Stimulated activated CD4-positive, alpha-beta T cell treated with anti-CD3 and anti-CD28 coated beads, Interleukin-4, amount 100 ng/mL, for 1 hour (primary cell): ENCODE measurements around the gene TCEANC.
A peak's percentile ranks its signal among the peaks of the same experiment; 100 is the strongest.
"Not testable (repeated sequence)": the region's sequence is repeated elsewhere in the genome, so short reads cannot be mapped to it uniquely, and the experiment has no call there.

Experiments
- DNase-seq: peaks from one replicate; pipeline ENCODE4 v3.0.0-alpha.2; 2020

Gene TCEANC

DNA sequence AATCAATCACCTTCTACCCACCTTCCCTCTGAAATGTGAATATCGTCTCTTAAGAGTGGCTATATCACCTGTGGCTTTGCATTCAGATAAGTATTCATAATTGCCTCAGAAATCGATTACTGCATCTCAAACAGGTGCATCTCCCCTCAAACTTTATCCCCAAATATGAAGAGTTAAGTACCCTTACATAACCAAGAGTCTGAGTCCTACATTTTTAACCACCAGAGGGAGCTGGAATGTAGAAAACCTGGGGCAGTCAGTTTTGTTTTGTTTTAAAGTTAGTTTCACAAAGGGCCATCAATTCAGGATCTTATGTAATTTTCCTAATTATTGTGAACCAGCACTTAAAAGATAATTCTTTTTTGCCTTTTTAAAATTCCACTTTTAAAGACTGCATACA is 5.7 kb downstream of the TCEANC start:
- DNase-seq = no peak

- no peak for DNase-seq
Observed at GRCh38 chrX:13659063-13659462, 6.1 kb downstream of the TCEANC start.

- DNase-seq = no peak
Observed at GRCh38 chrX:13661735-13662288, 8.9 kb downstream of the TCEANC start.

DNA sequence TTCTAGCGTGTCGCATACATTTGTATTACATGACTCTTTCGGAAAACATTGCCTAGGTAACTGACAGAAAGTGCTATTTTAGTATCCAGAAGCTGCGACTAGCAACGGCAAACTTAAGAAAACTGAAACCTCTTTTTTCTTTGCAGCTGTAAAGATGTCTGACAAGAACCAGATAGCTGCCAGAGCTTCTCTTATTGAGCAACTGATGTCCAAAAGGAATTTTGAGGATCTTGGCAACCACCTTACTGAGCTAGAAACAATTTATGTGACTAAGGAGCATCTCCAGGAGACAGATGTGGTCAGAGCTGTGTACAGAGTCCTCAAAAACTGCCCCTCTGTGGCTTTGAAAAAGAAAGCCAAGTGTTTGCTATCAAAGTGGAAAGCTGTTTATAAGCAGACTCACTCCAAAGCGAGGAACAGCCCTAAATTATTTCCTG is 9.4 kb downstream of the TCEANC start:
- no peak for DNase-seq

DNA sequence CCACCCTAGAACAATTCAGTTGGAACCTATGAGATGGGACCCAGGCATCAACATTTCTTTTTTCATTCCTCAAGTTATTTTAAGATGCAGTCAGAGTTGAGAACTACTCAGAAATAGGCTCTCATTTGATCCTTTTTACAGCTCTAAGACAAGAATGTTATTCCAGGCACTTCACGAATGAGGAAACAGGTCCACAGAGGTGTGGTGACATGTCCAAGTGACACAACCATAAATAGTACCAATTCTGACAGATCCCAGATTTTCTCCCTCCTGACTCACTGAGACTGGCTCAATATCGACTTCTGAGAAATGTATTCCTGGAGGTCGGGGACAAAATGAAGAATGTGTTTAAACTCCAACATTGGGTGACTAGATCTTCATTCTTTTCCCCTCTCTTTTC is 11.1 kb downstream of the TCEANC start:
- DNase-seq = no peak

GRCh38 chrX:13666836-13667235 is 13.9 kb downstream of the TCEANC start:
- no peak for DNase-seq

DNA sequence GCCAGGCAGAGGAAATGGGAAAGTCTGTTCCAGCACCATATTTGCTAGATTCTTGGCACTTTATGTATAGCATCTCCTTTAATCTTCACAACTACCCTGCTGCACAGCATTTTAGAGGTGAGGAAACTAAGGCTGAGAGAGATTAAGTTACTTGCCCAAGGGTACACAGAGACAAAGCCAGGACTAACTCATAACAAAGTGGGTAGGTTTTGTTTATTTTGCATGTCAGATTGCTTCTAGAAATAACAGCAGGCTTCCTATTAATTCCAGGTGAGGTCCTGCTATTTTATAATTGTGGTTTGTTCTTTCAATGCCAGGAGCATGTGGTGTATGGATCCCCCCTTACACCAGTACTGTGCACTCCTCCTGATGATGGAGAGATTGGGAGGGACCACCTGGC is 15.0 kb downstream of the TCEANC start:
- DNase-seq = no peak

- peak; percentile 53 for DNase-seq
Observed at GRCh38 chrX:13669246-13669737, 16.4 kb downstream of the TCEANC start.

DNA sequence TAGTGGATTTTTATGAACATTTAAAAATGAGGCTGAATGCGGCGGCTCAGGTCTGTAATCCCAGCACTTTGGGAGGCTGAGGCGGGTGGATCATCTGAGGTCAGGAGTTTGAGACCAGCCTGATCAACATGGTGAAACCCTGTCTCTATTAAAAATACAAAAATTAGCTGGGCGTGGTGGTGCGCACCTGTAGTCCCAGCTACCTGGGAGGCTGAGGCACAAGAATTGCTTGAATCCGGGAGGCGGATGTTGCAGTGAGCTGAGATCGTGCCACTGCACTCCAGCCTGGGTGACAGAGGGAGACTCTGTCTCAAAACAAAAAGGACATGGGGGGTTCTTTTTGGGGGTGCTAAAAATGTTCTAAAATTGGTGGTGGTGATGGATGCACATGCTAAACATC is 16.8 kb downstream of the TCEANC start:
- DNase-seq = not testable (repeated sequence)

DNA sequence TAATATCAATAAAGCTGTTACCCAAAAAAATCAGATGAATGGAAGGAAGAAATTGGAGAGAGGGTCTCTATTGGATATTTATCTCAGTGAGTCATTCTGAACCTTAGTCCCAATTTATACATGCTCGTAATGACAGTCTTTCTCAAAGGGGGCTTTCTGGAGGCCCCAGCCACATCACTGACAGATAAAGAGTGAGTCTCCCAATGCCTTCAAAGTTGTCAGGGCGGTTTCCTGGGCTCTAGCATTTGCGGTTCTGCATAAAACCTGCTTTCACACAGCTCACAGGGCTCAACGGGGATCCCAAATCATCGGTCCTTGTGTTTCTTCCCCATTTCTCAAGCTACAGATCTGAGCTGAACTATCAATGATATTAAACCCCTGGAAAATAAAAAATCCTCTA is 17.3 kb downstream of the TCEANC start:
- DNase-seq = no peak

- DNase-seq = no peak
Observed at GRCh38 chrX:13673016-13673415, 20.1 kb downstream of the TCEANC start.

DNA sequence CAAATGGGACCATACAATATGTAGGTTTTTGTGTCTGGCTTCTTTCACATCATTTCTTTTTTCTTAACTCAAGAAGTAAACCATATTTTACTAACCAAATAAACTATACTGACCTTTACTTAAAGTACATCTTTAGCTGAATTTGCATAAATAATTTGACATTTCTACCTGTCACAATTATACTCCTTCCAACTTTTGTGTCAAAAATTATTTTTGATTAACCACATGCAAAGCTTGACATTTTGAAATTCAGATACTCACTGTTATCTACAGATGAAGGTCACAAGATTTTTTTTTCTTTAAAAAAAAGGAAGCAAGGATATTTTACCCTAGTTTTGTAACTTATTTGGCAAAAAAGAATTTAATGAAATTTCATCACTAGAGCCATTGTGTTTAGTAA is 23.9 kb downstream of the TCEANC start:
- DNase-seq = no peak

GRCh38 chrX:13679700-13680099 is 26.8 kb downstream of the TCEANC start:
- DNase-seq = not testable (repeated sequence)

GRCh38 chrX:13681595-13681994 is 28.7 kb downstream of the TCEANC start:
- no peak for DNase-seq

- no peak for DNase-seq
Observed at GRCh38 chrX:13684361-13684760, 31.4 kb downstream of the TCEANC start.

DNA sequence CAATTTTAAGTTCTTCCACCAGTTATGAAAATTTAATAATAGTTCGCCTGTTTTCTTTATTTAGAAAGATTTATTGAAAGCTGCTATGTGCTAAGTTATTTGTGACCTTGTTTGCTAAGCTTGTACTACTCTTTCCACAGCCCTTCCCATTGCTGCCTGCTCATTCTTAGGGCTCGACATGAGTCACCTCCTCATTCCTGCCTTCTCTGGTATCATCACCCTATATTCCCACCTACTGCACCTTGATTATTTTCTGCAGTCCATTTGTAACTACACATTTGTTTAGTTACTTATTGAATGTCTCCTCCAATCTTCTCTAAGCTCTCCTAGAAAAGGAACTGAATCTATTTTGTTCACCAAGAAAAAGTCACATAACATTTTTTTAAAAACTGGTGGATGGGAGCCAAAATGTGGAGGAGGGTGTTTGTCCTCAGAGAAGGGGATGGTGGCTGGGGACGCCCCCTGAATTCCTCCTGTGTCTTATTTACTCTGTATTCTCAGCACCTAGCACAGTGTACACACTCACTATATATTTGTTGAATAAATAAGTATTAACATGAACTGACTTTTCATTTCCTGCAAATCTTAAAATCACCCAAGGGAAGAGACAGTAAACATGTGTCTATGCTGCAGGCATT is 32.3 kb downstream of the TCEANC start:
- no peak for DNase-seq

- no peak for DNase-seq
Observed at GRCh38 chrX:13687203-13687602, 34.3 kb downstream of the TCEANC start.

DNA sequence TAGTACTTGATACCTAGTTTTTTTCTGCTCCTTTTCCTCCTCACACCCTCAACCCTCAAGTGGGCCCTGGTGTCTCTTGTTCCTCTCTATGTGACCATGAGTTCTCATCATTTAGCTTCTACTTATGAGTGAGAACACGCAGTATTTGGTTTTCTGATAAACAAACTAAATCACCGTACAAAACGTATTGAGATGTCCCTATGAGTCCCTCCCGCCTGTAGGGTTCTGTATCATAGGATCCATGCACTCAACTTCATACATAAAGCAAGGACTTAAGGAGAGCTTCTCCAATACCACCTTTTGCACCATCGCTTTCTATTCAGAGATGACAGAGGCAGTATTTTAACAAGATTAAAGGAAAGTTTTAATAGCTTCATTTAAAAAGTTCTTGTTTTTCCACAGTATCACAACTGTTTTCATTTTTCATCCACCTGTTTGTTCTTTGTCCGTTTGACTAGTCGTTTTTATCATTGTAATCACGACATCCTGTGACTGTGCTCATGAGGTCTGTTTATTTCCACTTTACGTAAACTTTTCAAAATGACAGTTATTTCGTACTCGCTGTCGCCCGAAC is 35.5 kb downstream of the TCEANC start:
- no peak for DNase-seq

DNA sequence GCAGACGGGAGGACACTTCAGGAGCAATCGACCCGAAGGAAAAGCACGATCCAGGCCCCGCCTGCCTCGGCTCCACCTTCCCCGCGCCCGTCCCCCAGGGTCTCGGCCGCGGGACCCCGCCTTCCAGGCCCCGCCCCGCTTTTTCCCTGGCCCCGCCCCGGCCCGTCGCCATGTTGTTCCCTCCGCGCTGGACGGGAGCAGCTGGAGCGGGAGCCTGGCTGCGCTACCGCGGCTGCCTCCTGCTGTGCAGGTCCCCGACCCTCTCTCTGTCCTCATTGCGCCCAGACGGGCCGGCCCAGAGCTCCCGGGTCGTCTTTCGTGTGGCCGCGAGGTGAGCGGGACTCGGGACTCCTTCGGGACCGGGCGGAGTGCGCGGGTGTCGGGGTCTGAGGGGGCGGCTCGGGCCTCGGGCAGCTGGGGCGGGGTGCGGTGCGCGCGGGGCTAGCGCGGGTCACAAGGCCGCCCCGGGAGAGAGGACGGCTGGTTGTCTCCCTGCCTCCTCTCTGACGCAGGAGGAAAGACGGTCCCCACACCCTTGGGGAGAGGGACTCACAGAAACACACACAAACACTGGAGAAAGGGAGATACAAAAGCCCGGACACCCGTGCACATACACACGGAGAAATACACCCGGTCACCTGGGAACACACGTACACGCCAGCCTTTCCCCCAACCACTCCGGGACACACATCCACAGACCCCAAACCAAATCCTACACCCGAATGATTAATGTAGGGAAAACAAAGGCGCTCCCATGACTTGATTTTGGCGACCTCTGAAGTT is 36.2 kb downstream of the TCEANC start, which contains the start of gene RAB9A:
Gene RAB9A (plus strand): TSS at position 171 of the 783 bp plus-strand sequence. CDS start 19,619 bp downstream, outside the sequence.
- DNase-seq = peak; percentile 82

DNA sequence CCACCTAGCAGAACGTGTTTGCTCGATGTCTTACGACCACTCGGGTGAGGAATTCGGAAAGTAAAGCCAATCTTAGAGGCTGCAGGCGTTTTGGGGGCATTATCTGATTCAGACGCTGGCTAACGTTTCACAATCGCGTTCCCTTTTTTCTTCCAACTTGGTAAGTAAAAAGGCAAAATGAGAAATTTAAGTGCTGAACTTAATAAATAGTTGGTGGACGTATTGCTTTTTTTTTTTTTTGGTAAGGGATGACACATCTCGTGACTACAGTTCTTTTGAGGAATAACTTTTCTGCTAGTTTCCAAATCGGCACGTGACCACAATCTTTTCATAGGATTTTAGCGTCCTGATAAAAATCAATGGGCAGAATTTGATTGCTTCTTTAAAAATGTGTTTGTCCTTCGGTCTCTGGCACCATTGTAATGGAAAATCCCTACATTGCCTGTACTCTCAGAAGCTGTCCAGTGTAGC is 36.8 kb downstream of the TCEANC start:
- DNase-seq = no peak

DNA sequence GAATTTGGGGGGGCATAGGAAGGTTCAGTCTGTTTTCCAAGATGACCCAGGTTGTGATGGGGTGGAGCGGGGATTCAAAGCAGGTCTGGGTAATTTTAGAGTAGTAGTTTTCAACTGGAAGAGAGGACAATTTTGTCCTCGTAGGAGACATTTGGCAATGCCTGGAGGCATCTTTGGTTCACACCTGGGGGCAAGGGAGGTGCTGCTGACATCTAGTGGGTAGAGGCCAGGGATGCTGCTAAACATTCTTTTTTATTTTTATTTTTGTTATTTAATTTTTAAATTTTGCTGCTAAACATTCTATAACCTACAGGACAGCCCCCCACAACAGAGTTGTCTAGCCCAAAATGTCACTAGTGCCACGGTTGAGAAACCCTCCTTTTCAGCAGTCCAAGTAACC is 37.9 kb downstream of the TCEANC start:
- no peak for DNase-seq

- DNase-seq = no peak
Observed at GRCh38 chrX:13691841-13692371, 39.0 kb downstream of the TCEANC start.

- DNase-seq = no peak
Observed at GRCh38 chrX:13692771-13693231, 39.9 kb downstream of the TCEANC start.
